HG02938 (cell line): Measurements from ENCODE around the gene P4HB.

Source experiments
- ATAC-seq: cut with Tn5 transposase; IDR thresholded peaks from one replicate; pipeline ENCODE4 v1.9.1; 2021; ENCODE audit warnings: mild to moderate bottlenecking, moderate library complexity; ENCODE audit not compliant: unreplicated experiment

Gene P4HB

GRCh38 chr17:81859906-81860755 lies at the start of gene P4HB:
P4HB (minus strand) TSS chr17:81860535; CDS start chr17:81860471, 64 bp downstream.
- no peak for ATAC-seq

- no peak for ATAC-seq
Measured at GRCh38 chr17:81909231-81909630, 48.9 kb upstream of the P4HB start.

GRCh38 chr17:81908793-81909192 lies 48.5 kb upstream of the P4HB start:
- ATAC-seq: no peak

- ATAC-seq: no peak
Measured at GRCh38 chr17:81907219-81908145, 47.1 kb upstream of the P4HB start.

GRCh38 chr17:81906476-81907218 lies 46.3 kb upstream of the P4HB start:
- ATAC-seq: no peak

- ATAC-seq: no peak
Measured at GRCh38 chr17:81905993-81906392, 45.7 kb upstream of the P4HB start.

- no peak for ATAC-seq
Measured at GRCh38 chr17:81905424-81905875, 45.1 kb upstream of the P4HB start.

GRCh38 chr17:81904600-81905423 lies 44.5 kb upstream of the P4HB start:
- no peak for ATAC-seq

- ATAC-seq: no peak
Measured at GRCh38 chr17:81903896-81904599, 43.7 kb upstream of the P4HB start.

GRCh38 chr17:81903415-81903831 lies 43.1 kb upstream of the P4HB start:
- no peak for ATAC-seq

GRCh38 chr17:81902653-81903414 lies 42.5 kb upstream of the P4HB start:
- no peak for ATAC-seq

- no peak for ATAC-seq
Measured at GRCh38 chr17:81902023-81902652, 41.8 kb upstream of the P4HB start, which contains the start of gene NPB. NPB (plus strand) TSS chr17:81902238; CDS start chr17:81902278, 40 bp downstream.

GRCh38 chr17:81901167-81902022 lies 41.1 kb upstream of the P4HB start:
- ATAC-seq: no peak

- ATAC-seq: no peak
Measured at GRCh38 chr17:81900181-81900820, 40.0 kb upstream of the P4HB start.

- no peak for ATAC-seq
Measured at GRCh38 chr17:81899514-81900166, 39.3 kb upstream of the P4HB start.

- no peak for ATAC-seq
Measured at GRCh38 chr17:81898885-81899284, 38.5 kb upstream of the P4HB start.
